ENCODE results near the gene SEC14L6. TPM values are rescaled to one million over a fixed set of nuclear protein-coding genes. Genes with fewer than 3 reads are reported as not detected.

The SEC14L6 gene
- total RNA-seq, 2 experiments from 2014 or later: not detected

GRCh38 chr22:30488121-30488520 is 58.4 kb downstream of the SEC14L6 start:
- ATAC-seq (ENCODE audit: poor library complexity) (no peak), DNase-seq (no peak)
- Mint-ChIP-seq H3K9me3 (no peaks in the 10 kb centered on the region), H3K27me3 (peaks cover 4% of the 10 kb centered on the region), H3K4me3 (no peak overlapping the region), H3K4me1 (ENCODE audit: low read depth) (no peaks in the 10 kb centered on the region), H3K36me3 (ENCODE audit: low read depth) (no peaks in the 10 kb centered on the region), H3K27ac (no peak overlapping the region)
- POLR2A ChIA-PET: no interaction called here
- H3K9me3 ChIP-seq (ENCODE audit: control insufficient read depth in 1 of 2, insufficient read depth in 1 of 2, low read length in 2 of 2): no peaks in the 10 kb centered on the region
- H3K4me3 ChIP-seq (ENCODE audit: low read length): no peak overlapping the region
- peaks cover 0 to 2% of the 10 kb centered on the region in 2 experiments for H3K27me3 ChIP-seq (ENCODE audit: control insufficient read depth in 1 of 2, insufficient read depth in 2 of 2, low read length in 2 of 2)
- TF ChIP-seq CTCF (IDR thresholded peaks at IDR 0.05): no peak
- H3K27ac ChIP-seq (ENCODE audit: low read depth in 1 of 2, low read length in 2 of 2): no peak overlapping the region
- intact Hi-C loops (cut with DNase I, micrococcal nuclease): loop anchor here (5.0 to 10.0 kb wide), 4 partner anchors 41 to 383 kb away; partner anchors contain the start of gene MTFP1 (in 1 of the 2)
- H3K4me1 ChIP-seq (ENCODE audit: insufficient read depth, low read length): peaks cover 6% of the 10 kb centered on the region
- no peaks in the 10 kb centered on the region for H3K36me3 ChIP-seq (ENCODE audit: insufficient read depth, low read length)
- CTCF ChIA-PET: interaction anchor here (1.5 kb wide), 1 partner anchor 200 kb away, joined by 3 read pairs; no protein-coding TSS in a partner anchor

- H3K9me3 Mint-ChIP-seq: no peaks in the 10 kb centered on the region
- Histone ChIP-seq H3K4me3 (ENCODE audit: low read length) (no peak overlapping the region), H3K9me3 (ENCODE audit: control insufficient read depth in 1 of 2, insufficient read depth in 1 of 2, low read length in 2 of 2) (no peaks in the 10 kb centered on the region), H3K27me3 (ENCODE audit: control insufficient read depth in 1 of 2, insufficient read depth in 2 of 2, low read length in 2 of 2) (peaks cover 0 to 2% of the 10 kb centered on the region in 2 experiments), H3K27ac (ENCODE audit: low read depth in 1 of 2, low read length in 2 of 2) (no peak overlapping the region), H3K36me3 (ENCODE audit: insufficient read depth, low read length) (no peaks in the 10 kb centered on the region), H3K4me1 (ENCODE audit: insufficient read depth, low read length) (peaks cover 6% of the 10 kb centered on the region)
- peaks cover 9% of the 10 kb centered on the region for H3K27me3 Mint-ChIP-seq
- H3K27ac Mint-ChIP-seq: no peak overlapping the region
- no peaks in the 10 kb centered on the region for H3K36me3 Mint-ChIP-seq (ENCODE audit: low read depth)
- no peaks in the 10 kb centered on the region for H3K4me1 Mint-ChIP-seq (ENCODE audit: low read depth)
- no peak overlapping the region for H3K4me3 Mint-ChIP-seq
- intact Hi-C loops (cut with DNase I, micrococcal nuclease): loop anchor here (5.0 to 10.0 kb wide), 4 partner anchors 39 to 382 kb away; partner anchors contain the start of gene MTFP1 (in 1 of the 2)
- ChIA-PET CTCF (interaction anchor here (1.0 to 4.2 kb wide), 3 partner anchors 42 to 96 kb away, joined by 6 to 24 read pairs (median 6); no protein-coding TSS in a partner anchor), POLR2A (no interaction called here)
- TF ChIP-seq CTCF (IDR thresholded peaks at IDR 0.05): no peak
- ATAC-seq (ENCODE audit: poor library complexity): no peak
- no peak for DNase-seq
These were observed 59.9 kb downstream of the SEC14L6 start for GRCh38 chr22:30486661-30487115.

- Mint-ChIP-seq H3K4me1 (ENCODE audit: low read depth) (no peaks in the 10 kb centered on the region), H3K4me3 (no peak overlapping the region), H3K36me3 (ENCODE audit: low read depth) (no peaks in the 10 kb centered on the region), H3K27ac (no peak overlapping the region), H3K27me3 (peaks cover 9% of the 10 kb centered on the region), H3K9me3 (no peaks in the 10 kb centered on the region)
- Histone ChIP-seq H3K27ac (ENCODE audit: low read depth in 1 of 2, low read length in 2 of 2) (no peak overlapping the region), H3K4me3 (ENCODE audit: low read length) (no peak overlapping the region), H3K9me3 (ENCODE audit: control insufficient read depth in 1 of 2, insufficient read depth in 1 of 2, low read length in 2 of 2) (no peaks in the 10 kb centered on the region), H3K27me3 (ENCODE audit: control insufficient read depth in 1 of 2, insufficient read depth in 2 of 2, low read length in 2 of 2) (peaks cover 0 to 2% of the 10 kb centered on the region in 2 experiments), H3K36me3 (ENCODE audit: insufficient read depth, low read length) (no peaks in the 10 kb centered on the region), H3K4me1 (ENCODE audit: insufficient read depth, low read length) (peaks cover 6% of the 10 kb centered on the region)
- ChIA-PET POLR2A (interaction anchor here (0.8 kb wide), 1 partner anchor 129 kb away, joined by 3 read pairs; the partner anchor contains the start of genes CCDC157 and SF3A1), CTCF (interaction anchor here (0.6 to 4.2 kb wide), 11 partner anchors 11 to 198 kb away, joined by 3 to 24 read pairs (median 5); partner anchors contain the start of genes RNF215, SEC14L2 and TBC1D10A)
- DNase-seq (no peak), ATAC-seq (ENCODE audit: poor library complexity) (no peak)
- TF ChIP-seq CTCF (IDR thresholded peaks at IDR 0.05): no peak
- intact Hi-C loops (cut with DNase I, micrococcal nuclease): loop anchor here (5.0 to 10.0 kb wide), 4 partner anchors 39 to 381 kb away; partner anchors contain the start of gene MTFP1 (in 1 of the 2)
These were observed 60.4 kb downstream of the SEC14L6 start for GRCh38 chr22:30486118-30486517.
